Stimulated activated CD4-positive, alpha-beta T cell treated with anti-CD3 and anti-CD28 coated beads, Interleukin-1b, Interleukin-23, amount 100 ng/mL, for 4 hours (primary cell): ENCODE data around the gene DPY19L3.
"Not testable (repeated sequence)": the region's sequence is repeated elsewhere in the genome, so short reads cannot be mapped to it uniquely, and the experiment has no call there.

Experiments used
- DNase-seq, 2 donors: peaks; one replicate each; pipeline ENCODE4 v3.0.0-alpha.2; 2020; ENCODE audit warnings: low read depth in 2 of 2

DPY19L3 gene

GRCh38 chr19:32442650-32443049 is 37.1 kb downstream of the DPY19L3 start:
- no peak for DNase-seq

GRCh38 chr19:32447534-32447933 is 42.0 kb downstream of the DPY19L3 start:
- not testable (repeated sequence) for DNase-seq

- DNase-seq: no peak
Observed at GRCh38 chr19:32448026-32448425, 42.5 kb downstream of the DPY19L3 start.

- no peak for DNase-seq
Observed at GRCh38 chr19:32450217-32450616, 44.6 kb downstream of the DPY19L3 start.

GRCh38 chr19:32453736-32454135 is 48.2 kb downstream of the DPY19L3 start:
- no peak for DNase-seq

GRCh38 chr19:32456406-32456805 is 50.8 kb downstream of the DPY19L3 start:
- DNase-seq: no peak

GRCh38 chr19:32457571-32458158 is 52.1 kb downstream of the DPY19L3 start:
- DNase-seq: no peak

- DNase-seq: no peak
Observed at GRCh38 chr19:32458500-32459123, 53.0 kb downstream of the DPY19L3 start.

GRCh38 chr19:32459204-32459865 is 53.8 kb downstream of the DPY19L3 start:
- no peak for DNase-seq

- no peak for DNase-seq
Observed at GRCh38 chr19:32460476-32460875, 54.9 kb downstream of the DPY19L3 start.

- no peak for DNase-seq
Observed at GRCh38 chr19:32464279-32464678, 58.7 kb downstream of the DPY19L3 start.

GRCh38 chr19:32465176-32465575 is 59.6 kb downstream of the DPY19L3 start:
- no peak for DNase-seq

GRCh38 chr19:32469795-32470194 is 64.2 kb downstream of the DPY19L3 start:
- no peak for DNase-seq

GRCh38 chr19:32471095-32471494 is 65.5 kb downstream of the DPY19L3 start:
- DNase-seq: no peak

GRCh38 chr19:32471811-32472210 is 66.2 kb downstream of the DPY19L3 start:
- no peak for DNase-seq

- DNase-seq: no peak
Observed at GRCh38 chr19:32475141-32476031, 69.8 kb downstream of the DPY19L3 start.

- no peak for DNase-seq
Observed at GRCh38 chr19:32476032-32476350, 70.4 kb downstream of the DPY19L3 start.

- no peak for DNase-seq
Observed at GRCh38 chr19:32480321-32480720, 74.8 kb downstream of the DPY19L3 start.

GRCh38 chr19:32483574-32483973 is 78.0 kb downstream of the DPY19L3 start:
- DNase-seq: no peak

GRCh38 chr19:32489971-32490370 is 84.4 kb downstream of the DPY19L3 start:
- no peak for DNase-seq

- DNase-seq: no peak
Observed at GRCh38 chr19:32497391-32497790, 91.8 kb downstream of the DPY19L3 start.

- DNase-seq: no peak
Observed at GRCh38 chr19:32498648-32499200, 93.2 kb downstream of the DPY19L3 start.
